ENCODE results near the gene ZWILCH.
"Not testable (repeated sequence)": the region's sequence is repeated elsewhere in the genome, so short reads cannot be mapped to it uniquely, and the experiment has no call there.

Gene ZWILCH

GRCh38 chr15:66489179-66489791 is 15.8 kb upstream of the ZWILCH start:
- no peak for DNase-seq

- no peak for DNase-seq
These were observed 13.3 kb upstream of the ZWILCH start for GRCh38 chr15:66491846-66492245.

GRCh38 chr15:66494262-66494661 is 10.9 kb upstream of the ZWILCH start:
- no peak for DNase-seq

- DNase-seq, result no peak
These were observed 8.1 kb upstream of the ZWILCH start for GRCh38 chr15:66496951-66497501.

GRCh38 chr15:66497502-66498455 is 7.3 kb upstream of the ZWILCH start, which contains the start of gene SNAPC5:
TSS of gene SNAPC5 (minus strand) at chr15:66497762. CDS start at chr15:66497731, 31 bp downstream.
- DNase-seq, result peak; percentile 99

- DNase-seq, result no peak
These were observed 6.4 kb upstream of the ZWILCH start for GRCh38 chr15:66498501-66499386.

GRCh38 chr15:66500346-66500745 is 4.8 kb upstream of the ZWILCH start:
- not testable (repeated sequence) for DNase-seq

GRCh38 chr15:66502491-66502890 is 2.6 kb upstream of the ZWILCH start:
- DNase-seq, result no peak

GRCh38 chr15:66503041-66503648 is 2.0 kb upstream of the ZWILCH start:
- DNase-seq, result not testable (repeated sequence)

GRCh38 chr15:66503780-66504562 is 1.2 kb upstream of the ZWILCH start:
- DNase-seq, result no peak

GRCh38 chr15:66505430-66505811 is 295 bp downstream of the ZWILCH start:
- no peak for DNase-seq

- DNase-seq, result no peak
These were observed 692 bp downstream of the ZWILCH start for GRCh38 chr15:66505818-66506217.

GRCh38 chr15:66508293-66508883 is 3.3 kb downstream of the ZWILCH start:
- DNase-seq, result no peak

- no peak for DNase-seq
These were observed 9.5 kb downstream of the ZWILCH start for GRCh38 chr15:66514586-66514985.

GRCh38 chr15:66515901-66516322 is 10.8 kb downstream of the ZWILCH start:
- no peak for DNase-seq

- no peak for DNase-seq
These were observed 18.8 kb downstream of the ZWILCH start for GRCh38 chr15:66523926-66524325.

- no peak for DNase-seq
These were observed 19.7 kb downstream of the ZWILCH start for GRCh38 chr15:66524838-66525237.

- DNase-seq, result no peak
These were observed 29.9 kb downstream of the ZWILCH start for GRCh38 chr15:66535056-66535455.

- DNase-seq, result no peak
These were observed 37.8 kb downstream of the ZWILCH start for GRCh38 chr15:66542896-66543295.

GRCh38 chr15:66545255-66545654 is 40.1 kb downstream of the ZWILCH start:
- no peak for DNase-seq

GRCh38 chr15:66555685-66556084 is 50.6 kb downstream of the ZWILCH start:
- DNase-seq, result no peak
